Measurements from ENCODE around the gene TTC23L.

DNA sequence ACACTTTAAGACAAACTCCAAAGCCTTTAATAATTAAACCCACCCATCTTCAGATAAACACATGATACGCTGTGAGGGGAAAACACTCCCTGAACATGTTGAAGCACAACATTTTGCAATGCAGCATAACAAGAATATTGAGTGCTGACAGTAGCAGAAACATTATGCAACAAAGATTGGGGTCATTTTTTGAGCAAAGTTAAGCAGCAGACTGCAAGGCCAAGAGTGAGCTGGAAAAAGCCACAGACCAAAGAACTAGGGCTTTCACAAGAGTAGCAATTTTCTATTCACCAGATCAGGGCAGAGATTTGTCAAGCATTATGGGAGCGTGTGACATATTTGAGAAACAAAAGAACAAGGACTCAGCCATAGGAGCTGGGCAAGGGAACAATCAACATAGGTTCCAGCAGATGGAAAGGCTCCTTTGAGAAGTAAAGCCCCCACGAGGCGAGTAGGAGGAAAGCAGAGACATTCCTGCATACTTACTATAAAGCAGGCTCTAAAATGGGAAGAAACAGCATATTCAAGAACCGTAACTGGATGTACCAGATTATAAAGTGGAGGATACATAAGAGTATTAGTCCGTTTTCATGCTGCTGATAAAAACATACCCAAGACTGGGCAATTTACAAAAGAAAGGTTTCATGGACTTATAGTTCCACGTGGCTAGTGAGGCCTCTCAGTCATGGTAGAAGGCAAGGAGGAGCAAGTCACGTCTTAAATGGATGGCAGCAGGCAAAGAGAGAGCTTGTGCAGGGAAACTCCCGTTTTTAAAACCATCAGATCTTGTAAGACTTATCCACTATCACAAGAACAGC, 4.8 kb upstream of the TTC23L start:
- TF ChIP-seq, protein P1, sequence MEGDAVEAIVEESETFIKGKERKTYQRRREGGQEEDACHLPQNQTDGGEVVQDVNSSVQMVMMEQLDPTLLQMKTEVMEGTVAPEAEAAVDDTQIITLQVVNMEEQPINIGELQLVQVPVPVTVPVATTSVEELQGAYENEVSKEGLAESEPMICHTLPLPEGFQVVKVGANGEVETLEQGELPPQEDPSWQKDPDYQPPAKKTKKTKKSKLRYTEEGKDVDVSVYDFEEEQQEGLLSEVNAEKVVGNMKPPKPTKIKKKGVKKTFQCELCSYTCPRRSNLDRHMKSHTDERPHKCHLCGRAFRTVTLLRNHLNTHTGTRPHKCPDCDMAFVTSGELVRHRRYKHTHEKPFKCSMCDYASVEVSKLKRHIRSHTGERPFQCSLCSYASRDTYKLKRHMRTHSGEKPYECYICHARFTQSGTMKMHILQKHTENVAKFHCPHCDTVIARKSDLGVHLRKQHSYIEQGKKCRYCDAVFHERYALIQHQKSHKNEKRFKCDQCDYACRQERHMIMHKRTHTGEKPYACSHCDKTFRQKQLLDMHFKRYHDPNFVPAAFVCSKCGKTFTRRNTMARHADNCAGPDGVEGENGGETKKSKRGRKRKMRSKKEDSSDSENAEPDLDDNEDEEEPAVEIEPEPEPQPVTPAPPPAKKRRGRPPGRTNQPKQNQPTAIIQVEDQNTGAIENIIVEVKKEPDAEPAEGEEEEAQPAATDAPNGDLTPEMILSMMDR (IDR thresholded peaks at IDR 0.05), result no peak
- no peak for TF ChIP-seq POLR2A (IDR thresholded peaks at IDR 0.05)
